ENCODE measurements around the gene PXYLP1.
A peak's percentile ranks its signal among the peaks of the same experiment; 100 is the strongest.

PXYLP1 gene

GRCh38 chr3:141229132-141229531 is 2.5 kb upstream of the PXYLP1 start:
- DNase-seq, result no peak

- DNase-seq, result no peak
These were observed 1.3 kb upstream of the PXYLP1 start for GRCh38 chr3:141230293-141230692.

GRCh38 chr3:141231952-141232823 is 563 bp downstream of the PXYLP1 start:
- DNase-seq, result no peak

- DNase-seq, result no peak
These were observed 2.0 kb downstream of the PXYLP1 start for GRCh38 chr3:141233457-141234161.

- peak; percentile 52 for DNase-seq
These were observed 2.7 kb downstream of the PXYLP1 start for GRCh38 chr3:141234283-141234682.

- DNase-seq, result no peak
These were observed 4.1 kb downstream of the PXYLP1 start for GRCh38 chr3:141235661-141236171.

GRCh38 chr3:141236361-141236760 is 4.7 kb downstream of the PXYLP1 start:
- DNase-seq, result no peak

- no peak for DNase-seq
These were observed 6.3 kb downstream of the PXYLP1 start for GRCh38 chr3:141237701-141238521.

GRCh38 chr3:141239511-141240281 is 8.1 kb downstream of the PXYLP1 start:
- no peak for DNase-seq

- peak; percentile 24 for DNase-seq
These were observed 8.7 kb downstream of the PXYLP1 start for GRCh38 chr3:141240286-141240685.

- no peak for DNase-seq
These were observed 9.3 kb downstream of the PXYLP1 start for GRCh38 chr3:141240687-141241615.

- no peak for DNase-seq
These were observed 10.2 kb downstream of the PXYLP1 start for GRCh38 chr3:141241616-141242376.

GRCh38 chr3:141242377-141243092 is 10.9 kb downstream of the PXYLP1 start:
- no peak for DNase-seq

- peak; percentile 28 for DNase-seq
These were observed 11.7 kb downstream of the PXYLP1 start for GRCh38 chr3:141243271-141243707.

- no peak for DNase-seq
These were observed 14.8 kb downstream of the PXYLP1 start for GRCh38 chr3:141246224-141246957.

- no peak for DNase-seq
These were observed 15.3 kb downstream of the PXYLP1 start for GRCh38 chr3:141246958-141247301.

GRCh38 chr3:141248064-141248463 is 16.4 kb downstream of the PXYLP1 start:
- DNase-seq, result no peak

- no peak for DNase-seq
These were observed 17.4 kb downstream of the PXYLP1 start for GRCh38 chr3:141249041-141249440.

GRCh38 chr3:141250342-141250741 is 18.7 kb downstream of the PXYLP1 start:
- DNase-seq, result no peak

Data from suppressor macrophage treated with lipopolysaccharide for 4 hours (primary cell).